Measurements from ENCODE around the gene MIGA2.

The MIGA2 gene

GRCh38 chr9:129037767-129038098 lies 1.3 kb downstream of the MIGA2 start:
- no peak for DNase-seq

- DNase-seq: no peak
Observed at GRCh38 chr9:129038109-129038852, 1.9 kb downstream of the MIGA2 start.

GRCh38 chr9:129040113-129040643 lies 3.8 kb downstream of the MIGA2 start:
- DNase-seq: no peak

- DNase-seq: no peak
Observed at GRCh38 chr9:129042016-129042415, 5.6 kb downstream of the MIGA2 start.

GRCh38 chr9:129052592-129052991 lies 16.2 kb downstream of the MIGA2 start:
- DNase-seq: no peak

- DNase-seq: no peak
Observed at GRCh38 chr9:129053020-129053419, 16.6 kb downstream of the MIGA2 start.

- DNase-seq: no peak
Observed at GRCh38 chr9:129054163-129054851, 17.9 kb downstream of the MIGA2 start.

- DNase-seq: no peak
Observed at GRCh38 chr9:129058965-129059795, 22.8 kb downstream of the MIGA2 start.

- DNase-seq: no peak
Observed at GRCh38 chr9:129059796-129060785, 23.7 kb downstream of the MIGA2 start.

- DNase-seq: no peak
Observed at GRCh38 chr9:129060991-129061390, 24.6 kb downstream of the MIGA2 start.

GRCh38 chr9:129063061-129063460 lies 26.6 kb downstream of the MIGA2 start:
- no peak for DNase-seq

- no peak for DNase-seq
Observed at GRCh38 chr9:129064499-129064908, 28.1 kb downstream of the MIGA2 start.

GRCh38 chr9:129068110-129068509 lies 31.7 kb downstream of the MIGA2 start:
- DNase-seq: no peak

- DNase-seq: no peak
Observed at GRCh38 chr9:129068990-129069861, 32.8 kb downstream of the MIGA2 start.

GRCh38 chr9:129069862-129070641 lies 33.6 kb downstream of the MIGA2 start:
- DNase-seq: no peak

GRCh38 chr9:129070696-129071525 lies 34.5 kb downstream of the MIGA2 start:
- no peak for DNase-seq

- DNase-seq: no peak
Observed at GRCh38 chr9:129071526-129072126, 35.2 kb downstream of the MIGA2 start.

- no peak for DNase-seq
Observed at GRCh38 chr9:129072171-129072570, 35.7 kb downstream of the MIGA2 start.

GRCh38 chr9:129073404-129073803 lies 37.0 kb downstream of the MIGA2 start:
- no peak for DNase-seq
